Testis (tissue), 3 donors: Measurements from ENCODE around the gene RAI1. TPM values are rescaled to one million over a fixed set of nuclear protein-coding genes. Genes with fewer than 3 reads are reported as not detected.
A peak's percentile ranks its signal among the peaks of the same experiment; 100 is the strongest.

Experiments
- DNase-seq: peaks from one replicate; pipeline ENCODE4 v3.0.0-alpha.2; 2019
- H3K27ac ChIP-seq, 2 donors: fragments of 200-600 bp; sonication (generic); one replicate each; pipeline ENCODE4 v1.5.1; 2019
- H3K27me3 ChIP-seq: fragments of 200-600 bp; sonication (generic); one replicate; pipeline ENCODE4 v1.5.1; 2019
- H3K36me3 ChIP-seq: fragments of 200-600 bp; sonication (generic); one replicate; pipeline ENCODE4 v1.5.1; 2017; ENCODE audit warnings: low read depth; ENCODE audit errors: missing control alignments
- H3K4me1 ChIP-seq: fragments of 200-600 bp; sonication (generic); one replicate; pipeline ENCODE4 v1.5.1; 2019
- H3K4me3 ChIP-seq, 2 donors: fragments of 200-600 bp; sonication (generic); one replicate each; pipeline ENCODE4 v1.5.1; 2017 to 2019
- H3K9me3 ChIP-seq: fragments of 200-600 bp; sonication (generic); one replicate; pipeline ENCODE4 v1.5.1; 2017
- POLR2A ChIP-seq: fragments of 450-650 bp; IDR thresholded peaks from one replicate; pipeline ENCODE4 v1.6.1; 2017; ENCODE audit warnings: antibody characterized with exemption, mild to moderate bottlenecking, moderate library complexity
- WGBS, 2 donors: methylation state at CpG; one replicate each; pipeline ENCODE4 v1.1.5; 2018; 5-methylcytosine and 5-hydroxymethylcytosine counted together
- intact Hi-C: fragments of 100-400 bp; cut with DNase I; formaldehyde crosslinking; loops from one replicate; pipeline ENCODE4 v1.15.1; 2023; ENCODE audit warnings: low total_unique reads
- polyA plus RNA-seq: library from polyadenylated mRNA; stranded (reverse); fragments of 350-450 nt; fragmentation: Illumina TruSeq; extraction: RNeasy Lipid Tissue Mini Kit (QIAGEN cat#74804); gene quantifications from one replicate; pipeline ENCODE4 v1.2.3, GENCODE V29; 2014; ENCODE audit warnings: low read depth, low replicate concordance; ENCODE audit not compliant: insufficient read depth
- total RNA-seq, 2 donors: library from RNA; depleted of rRNA; stranded (reverse); fragments of >200 nt; gene quantifications; one replicate each; pipeline ENCODE4 v1.2.3, GENCODE V29; 2016
- TF ChIP-seq, protein P1 (sequence below), 3 experiments: fragments of 450-650 bp in 2 of 3; fragments of 200-600 bp in 1 of 3; sonication (generic) in 1 of 3; IDR thresholded peaks; one replicate each; pipeline ENCODE4 v1.5.1; 2016 to 2019; ENCODE audit warnings: antibody characterized with exemption in 3 of 3, mild to moderate bottlenecking in 2 of 3, moderate library complexity in 1 of 3

Gene RAI1
- total and polyA plus RNA-seq, 3 donors from 2014 or later = 17.5 to 44.5 (median 42.8) TPM

GRCh38 chr17:17721140-17721668, 39.9 kb downstream of the RAI1 start:
- 87 to 89% methylated on average over 2 of the region's 2 CpGs for WGBS, 2 donors
- H3K27ac ChIP-seq = no peak overlapping the region
- DNase-seq = no peak
- intact Hi-C loops = no loop called here
- no peak overlapping the region for H3K4me3 ChIP-seq
- H3K4me1 ChIP-seq = peaks cover 28% of the 10 kb centered on the region
- H3K9me3 ChIP-seq = no peaks in the 10 kb centered on the region
- H3K27me3 ChIP-seq = no peaks in the 10 kb centered on the region
- TF ChIP-seq POLR2A = no peak
- TF ChIP-seq, protein P1, sequence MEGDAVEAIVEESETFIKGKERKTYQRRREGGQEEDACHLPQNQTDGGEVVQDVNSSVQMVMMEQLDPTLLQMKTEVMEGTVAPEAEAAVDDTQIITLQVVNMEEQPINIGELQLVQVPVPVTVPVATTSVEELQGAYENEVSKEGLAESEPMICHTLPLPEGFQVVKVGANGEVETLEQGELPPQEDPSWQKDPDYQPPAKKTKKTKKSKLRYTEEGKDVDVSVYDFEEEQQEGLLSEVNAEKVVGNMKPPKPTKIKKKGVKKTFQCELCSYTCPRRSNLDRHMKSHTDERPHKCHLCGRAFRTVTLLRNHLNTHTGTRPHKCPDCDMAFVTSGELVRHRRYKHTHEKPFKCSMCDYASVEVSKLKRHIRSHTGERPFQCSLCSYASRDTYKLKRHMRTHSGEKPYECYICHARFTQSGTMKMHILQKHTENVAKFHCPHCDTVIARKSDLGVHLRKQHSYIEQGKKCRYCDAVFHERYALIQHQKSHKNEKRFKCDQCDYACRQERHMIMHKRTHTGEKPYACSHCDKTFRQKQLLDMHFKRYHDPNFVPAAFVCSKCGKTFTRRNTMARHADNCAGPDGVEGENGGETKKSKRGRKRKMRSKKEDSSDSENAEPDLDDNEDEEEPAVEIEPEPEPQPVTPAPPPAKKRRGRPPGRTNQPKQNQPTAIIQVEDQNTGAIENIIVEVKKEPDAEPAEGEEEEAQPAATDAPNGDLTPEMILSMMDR (IDR thresholded peaks at IDR 0.05) = no peak
- H3K36me3 ChIP-seq = no peaks in the 10 kb centered on the region

- TF ChIP-seq POLR2A = no peak
- TF ChIP-seq, protein P1 (IDR thresholded peaks at IDR 0.05) = no peak
- intact Hi-C loops = no loop called here
- no peaks in the 10 kb centered on the region for H3K27me3 ChIP-seq
- H3K4me3 ChIP-seq = peak overlapping the region; percentile 9 to 59
- no peaks in the 10 kb centered on the region for H3K36me3 ChIP-seq
- H3K4me1 ChIP-seq = peaks cover 28% of the 10 kb centered on the region
- DNase-seq = no peak
- 34 to 36% methylated on average over 38 to 61 of the region's 68 CpGs for WGBS, 2 donors
- no peaks in the 10 kb centered on the region for H3K9me3 ChIP-seq
- no peak overlapping the region for H3K27ac ChIP-seq
Measured at GRCh38 chr17:17722081-17722905, 41.0 kb downstream of the RAI1 start.

GRCh38 chr17:17722906-17723353, 41.7 kb downstream of the RAI1 start:
- Histone ChIP-seq H3K9me3 (no peaks in the 10 kb centered on the region), H3K4me1 (peaks cover 28% of the 10 kb centered on the region), H3K36me3 (no peaks in the 10 kb centered on the region), H3K4me3 (peak overlapping the region; percentile 9 to 59), H3K27ac (no peak overlapping the region), H3K27me3 (no peaks in the 10 kb centered on the region)
- TF ChIP-seq, protein P1 (IDR thresholded peaks at IDR 0.05) = no peak
- TF ChIP-seq POLR2A = no peak
- 24 to 30% methylated on average over 12 to 23 of the region's 23 CpGs for WGBS, 2 donors
- DNase-seq = no peak
- intact Hi-C loops = no loop called here

DNA sequence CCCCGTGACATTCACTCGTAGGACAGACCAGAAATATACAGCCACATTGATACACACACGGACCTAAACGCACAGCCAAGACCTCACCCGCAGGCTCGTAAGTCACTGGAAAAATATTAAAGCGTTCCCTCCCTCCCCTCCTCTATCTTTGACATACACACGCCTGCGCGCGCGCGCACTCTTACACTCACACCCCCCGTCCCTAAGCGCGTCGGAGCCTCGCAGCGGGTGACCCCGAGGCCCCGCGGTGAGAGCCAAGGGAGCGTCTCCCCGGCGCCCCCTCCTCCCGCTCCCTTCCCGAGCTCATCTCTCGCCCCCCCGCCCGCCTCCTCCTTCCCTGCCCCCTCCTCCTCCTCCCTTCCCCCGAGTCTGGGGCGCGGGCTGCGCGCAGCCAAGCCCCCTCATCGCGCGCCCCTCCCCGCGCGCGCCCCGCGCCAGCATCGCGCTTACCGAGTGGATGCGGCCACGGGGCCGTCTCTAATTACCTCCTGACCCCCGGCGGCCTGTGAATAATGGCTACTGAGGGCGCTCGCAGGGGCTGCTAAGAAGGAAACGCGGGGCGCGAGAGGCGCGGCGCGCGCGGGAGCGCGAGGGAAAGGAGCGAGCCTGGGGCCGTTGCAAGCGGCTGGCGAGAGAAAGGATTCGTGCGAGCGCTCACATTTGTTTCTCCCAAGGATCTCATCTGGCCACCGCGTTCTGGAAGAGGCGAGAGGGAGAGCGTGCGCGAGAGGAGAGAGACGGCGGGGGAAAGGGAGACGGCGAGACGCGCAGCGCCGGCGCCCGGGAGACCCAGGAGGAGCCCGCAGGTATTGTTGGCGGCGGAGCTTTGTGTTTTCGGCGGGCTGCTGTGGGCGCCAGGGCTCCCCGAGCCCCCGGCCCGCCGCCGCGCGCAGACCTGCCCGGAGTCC, 42.4 kb downstream of the RAI1 start:
- Histone ChIP-seq H3K27me3 (no peaks in the 10 kb centered on the region), H3K27ac (peak overlapping the region in 1 of 2 donors; percentile 50), H3K4me1 (peaks cover 28% of the 10 kb centered on the region), H3K9me3 (no peaks in the 10 kb centered on the region), H3K4me3 (peak overlapping the region; percentile 51 to 59), H3K36me3 (no peaks in the 10 kb centered on the region)
- intact Hi-C loops = no loop called here
- WGBS, 2 donors = 1 to 2% methylated on average over 67 to 103 of the region's 103 CpGs
- peak; percentile 65 for DNase-seq
- TF ChIP-seq, protein P1 (IDR thresholded peaks at IDR 0.05) = no peak
- TF ChIP-seq POLR2A = no peak
